Panc1 (cell line): ENCODE measurements around the gene UBXN1. TPM values are rescaled to one million over a fixed set of nuclear protein-coding genes. Genes with fewer than 3 reads are reported as not detected.

Source experiments
- ATAC-seq: fragments of 200-7000 bp; cut with Tn5 transposase; 2 replicates; pipeline ENCODE4 v1.9.1; 2020; ENCODE audit warnings: mild to moderate bottlenecking, moderate library complexity
- BruUV-seq: library from RNA; stranded (reverse); fragments of 400-500 nt; replicated peaks from 2 replicates; lab custom pipeline; 2021; lab: Mats Ljungman, UMichigan
- CTCF ChIA-PET: fragments of 300-600 bp; sonication (Branson Sonifier 250); formaldehyde crosslinking; loops from one replicate; lab custom pipeline; 2022; ENCODE audit warnings: antibody characterized with exemption; lab: Charles Lee
- POLR2A ChIA-PET: fragments of 300-600 bp; sonication (Branson Sonifier 250); formaldehyde crosslinking; loops from one replicate; lab custom pipeline; 2022; ENCODE audit warnings: antibody characterized with exemption; lab: Charles Lee
- DNase-seq: peaks from one replicate; pipeline ENCODE4 v3.0.0-alpha.2; 2010; ENCODE audit warnings: low read depth, low spot score
- H3K27ac ChIP-seq: 2 replicates; pipeline ENCODE4 v1.5.1; 2011; ENCODE audit warnings: mild to moderate bottlenecking, low read length, inconsistent platforms
- H3K27me3 ChIP-seq: fragments of 200-500 bp; sonication (Bioruptor generic); 2 replicates; pipeline ENCODE4 v1.6.0; 2014; ENCODE audit warnings: low read length, inconsistent platforms; ENCODE audit not compliant: control insufficient read depth, insufficient read depth
- H3K36me3 ChIP-seq: fragments of 200-500 bp; sonication (Bioruptor generic); 2 replicates; pipeline ENCODE4 v1.5.1; 2014; ENCODE audit warnings: inconsistent platforms, mild to moderate bottlenecking, low read length, moderate library complexity; ENCODE audit not compliant: control insufficient read depth, insufficient read depth
- H3K4me1 ChIP-seq: 2 replicates; pipeline ENCODE4 v1.5.1; 2011; ENCODE audit warnings: inconsistent platforms, mild to moderate bottlenecking, low read length, moderate library complexity; ENCODE audit not compliant: control insufficient read depth, insufficient read depth
- H3K4me3 ChIP-seq, 2 experiments: 2 replicates each; pipeline ENCODE4 v1.5.1; 2011 to 2012; ENCODE audit warnings: low read depth in 2 of 2, low read length in 2 of 2, mild to moderate bottlenecking in 2 of 2, inconsistent platforms in 1 of 2, moderate library complexity in 1 of 2
- H3K9me3 ChIP-seq: fragments of 200-500 bp; sonication (Bioruptor generic); 2 replicates; pipeline ENCODE4 v1.5.1; 2014; ENCODE audit warnings: low read depth, mild to moderate bottlenecking, inconsistent platforms, low read length, moderate library complexity; ENCODE audit not compliant: control insufficient read depth, insufficient read depth
- CTCF ChIP-seq: fragments of 450-650 bp; IDR thresholded peaks from 2 replicates; pipeline ENCODE4 v1.5.1; 2017; ENCODE audit warnings: mild to moderate bottlenecking
- POLR2AphosphoS5 ChIP-seq: IDR thresholded peaks from 2 replicates; pipeline ENCODE4 v1.6.1; 2012; ENCODE audit warnings: mild to moderate bottlenecking, low read depth, low read length, moderate library complexity
- REST ChIP-seq, 2 experiments: IDR thresholded peaks; 2 replicates each; pipeline ENCODE4 v1.6.1; 2011 to 2012; ENCODE audit warnings: low read depth in 2 of 2, control low read depth in 1 of 2, low read length in 1 of 2, mild to moderate bottlenecking in 1 of 2, moderate library complexity in 1 of 2; ENCODE audit not compliant: insufficient read depth in 1 of 2
- SIN3A ChIP-seq: IDR thresholded peaks from 2 replicates; pipeline ENCODE4 v1.6.1; 2012; ENCODE audit warnings: low read depth, mild to moderate bottlenecking, low read length, moderate library complexity, borderline replicate concordance; ENCODE audit not compliant: insufficient read depth
- TCF7L2 ChIP-seq: IDR thresholded peaks from 2 replicates; pipeline ENCODE4 v1.6.1; 2011; ENCODE audit warnings: mild to moderate bottlenecking, low read depth, low read length, inconsistent platforms
- in situ Hi-C: cut with HindIII; loops from 2 replicates; pipeline ENCODE4 v1.10.0; 2016; ENCODE audit warnings: low sequenced_read_pairs, low pct_unique_long_range_greater_than_20kb
- intact Hi-C: fragments of 100-400 bp; cut with micrococcal nuclease; formaldehyde crosslinking; loops from one replicate; pipeline ENCODE4 v1.10.0; 2022; ENCODE audit not compliant: unreplicated experiment
- total RNA-seq: library from RNA; stranded (reverse); gene quantifications from one replicate; pipeline ENCODE4 v1.2.1, GENCODE V29; 2021; ENCODE audit not compliant: unreplicated experiment

The UBXN1 gene
- total RNA-seq, 1 experiment from 2014 or later = 105 TPM

DNA sequence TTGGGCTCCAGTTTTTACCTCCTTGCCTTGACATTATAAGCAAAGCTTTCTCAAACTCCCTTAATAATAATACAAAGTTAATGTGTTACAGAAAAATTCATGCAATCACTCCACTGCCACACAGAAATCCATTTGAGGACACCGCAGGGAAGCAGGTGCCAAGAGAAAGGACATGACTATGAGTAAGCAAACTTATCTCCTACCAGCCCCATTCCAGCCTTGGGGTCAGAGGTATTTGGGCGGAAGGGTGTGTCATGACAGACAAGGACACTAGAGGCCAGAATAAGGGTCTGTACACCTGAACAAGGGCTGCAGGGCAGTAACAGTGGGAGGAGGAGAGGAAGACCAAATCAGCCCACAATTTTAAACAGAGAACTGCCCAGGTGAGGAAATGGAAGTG lies 34.5 kb upstream of the UBXN1 start:
- BruUV-seq = no TSS peak
- no peak overlapping the region for H3K4me3 ChIP-seq
- H3K4me1 ChIP-seq = peaks cover 10% of the 10 kb centered on the region
- H3K9me3 ChIP-seq = no peaks in the 10 kb centered on the region
- intact Hi-C loops (no loop called here), in situ Hi-C loops (no loop called here)
- TF ChIP-seq POLR2AphosphoS5 (no peak), TCF7L2 (no peak), CTCF (no peak), SIN3A (no peak), REST (IDR thresholded peaks at IDR 0.05; ENCODE audit: insufficient read depth in 1 of 2, low read depth in 2 of 2, low read length in 1 of 2) (no peak)
- CTCF ChIA-PET = no interaction called here
- DNase-seq = no peak
- H3K36me3 ChIP-seq = peaks cover 30% of the 10 kb centered on the region
- H3K27me3 ChIP-seq = no peaks in the 10 kb centered on the region
- H3K27ac ChIP-seq = no peak overlapping the region
- POLR2A ChIA-PET = no interaction called here
- ATAC-seq = no peak

GRCh38 chr11:62712861-62713260 lies 34.0 kb upstream of the UBXN1 start:
- CTCF ChIA-PET = no interaction called here
- intact Hi-C loops (no loop called here), in situ Hi-C loops (no loop called here)
- Histone ChIP-seq H3K36me3 (peaks cover 29% of the 10 kb centered on the region), H3K27ac (no peak overlapping the region), H3K27me3 (no peaks in the 10 kb centered on the region), H3K4me3 (no peak overlapping the region), H3K4me1 (peaks cover 10% of the 10 kb centered on the region), H3K9me3 (no peaks in the 10 kb centered on the region)
- DNase-seq (no peak), ATAC-seq (no peak)
- no TSS peak for BruUV-seq
- no peak for TF ChIP-seq POLR2AphosphoS5
- no peak for TF ChIP-seq SIN3A
- TF ChIP-seq REST (IDR thresholded peaks at IDR 0.05; ENCODE audit: insufficient read depth in 1 of 2, low read depth in 2 of 2, low read length in 1 of 2) = no peak
- no peak for TF ChIP-seq CTCF
- no peak for TF ChIP-seq TCF7L2
- POLR2A ChIA-PET = no interaction called here
